ENCODE data around the gene ASCC1.
"Not testable (repeated sequence)": the region's sequence is repeated elsewhere in the genome, so short reads cannot be mapped to it uniquely, and the experiment has no call there.

Gene ASCC1

GRCh38 chr10:72215611-72216549 lies at the start of gene ASCC1, which contains the start of gene ANAPC16:
ASCC1 (minus strand) TSS chr10:72216276; CDS start chr10:72213298, 2,978 bp downstream.
ANAPC16 (plus strand) TSS chr10:72216012; CDS start chr10:72223915, 7,903 bp downstream.
- peak; percentile 29 for DNase-seq

DNA sequence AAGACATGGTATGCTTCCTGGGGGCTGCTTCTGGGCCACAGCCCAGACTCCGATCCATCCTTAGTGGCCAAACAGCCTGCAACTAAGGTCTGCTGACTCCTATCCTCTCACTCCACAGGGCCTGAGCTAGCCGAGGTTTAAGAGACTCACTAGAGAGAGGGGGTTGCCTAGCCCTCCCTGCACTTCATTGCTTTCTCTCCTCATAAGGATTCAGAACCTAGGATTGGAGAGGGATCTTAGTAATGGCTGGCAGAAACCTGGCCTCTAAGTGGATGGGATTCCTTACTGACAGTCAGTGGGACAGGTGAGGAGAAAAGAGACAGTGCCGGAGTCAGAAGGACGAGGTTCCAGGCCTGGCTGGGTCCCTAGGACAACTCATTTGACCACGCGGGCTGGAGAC lies 49.4 kb upstream of the ASCC1 start:
- DNase-seq, result no peak

GRCh38 chr10:72264536-72264935 lies 48.5 kb upstream of the ASCC1 start:
- DNase-seq, result no peak

GRCh38 chr10:72263613-72264241 lies 47.7 kb upstream of the ASCC1 start:
- peak; percentile 86 for DNase-seq

- DNase-seq, result no peak
These were observed 45.8 kb upstream of the ASCC1 start for GRCh38 chr10:72261784-72262404.

GRCh38 chr10:72260976-72261783 lies 45.1 kb upstream of the ASCC1 start:
- DNase-seq, result no peak

- no peak for DNase-seq
These were observed 44.3 kb upstream of the ASCC1 start for GRCh38 chr10:72260239-72260975.

DNA sequence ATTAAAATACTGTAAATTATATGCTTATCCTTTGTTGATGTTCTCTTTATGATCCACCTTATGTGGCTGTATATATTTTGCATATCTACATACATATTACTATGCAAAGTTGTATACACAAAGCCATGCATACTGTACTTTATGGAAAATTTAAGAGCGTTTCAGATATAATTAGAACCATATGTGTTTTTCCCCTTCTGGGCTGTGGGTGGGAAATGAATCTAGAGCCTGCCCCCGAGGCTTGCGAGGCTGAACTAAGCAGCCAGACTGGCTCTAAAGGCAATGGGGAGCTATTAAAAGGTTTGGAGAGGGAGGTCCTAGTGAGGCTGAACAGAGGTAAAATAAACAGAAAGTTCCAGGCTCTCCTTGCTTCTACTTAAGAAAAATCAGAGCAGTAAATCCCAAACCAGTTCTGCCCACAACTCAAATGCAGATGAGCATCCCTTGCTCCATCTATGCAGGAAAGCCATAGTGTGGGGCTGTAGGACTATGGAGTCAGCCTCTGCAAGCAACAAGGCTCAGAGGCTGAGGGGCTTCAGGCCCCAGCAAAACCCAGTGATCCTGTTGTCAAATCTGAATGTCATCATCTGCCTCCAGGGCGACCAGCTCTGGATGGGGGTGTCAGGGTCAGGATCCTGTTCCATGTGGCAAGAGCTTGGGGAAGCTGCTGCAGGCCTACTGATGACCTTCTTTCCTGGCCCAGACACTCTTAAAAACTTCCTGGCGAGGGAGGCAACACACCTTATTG lies 43.6 kb upstream of the ASCC1 start:
- no peak for DNase-seq

GRCh38 chr10:72258617-72259016 lies 42.5 kb upstream of the ASCC1 start:
- no peak for DNase-seq

DNA sequence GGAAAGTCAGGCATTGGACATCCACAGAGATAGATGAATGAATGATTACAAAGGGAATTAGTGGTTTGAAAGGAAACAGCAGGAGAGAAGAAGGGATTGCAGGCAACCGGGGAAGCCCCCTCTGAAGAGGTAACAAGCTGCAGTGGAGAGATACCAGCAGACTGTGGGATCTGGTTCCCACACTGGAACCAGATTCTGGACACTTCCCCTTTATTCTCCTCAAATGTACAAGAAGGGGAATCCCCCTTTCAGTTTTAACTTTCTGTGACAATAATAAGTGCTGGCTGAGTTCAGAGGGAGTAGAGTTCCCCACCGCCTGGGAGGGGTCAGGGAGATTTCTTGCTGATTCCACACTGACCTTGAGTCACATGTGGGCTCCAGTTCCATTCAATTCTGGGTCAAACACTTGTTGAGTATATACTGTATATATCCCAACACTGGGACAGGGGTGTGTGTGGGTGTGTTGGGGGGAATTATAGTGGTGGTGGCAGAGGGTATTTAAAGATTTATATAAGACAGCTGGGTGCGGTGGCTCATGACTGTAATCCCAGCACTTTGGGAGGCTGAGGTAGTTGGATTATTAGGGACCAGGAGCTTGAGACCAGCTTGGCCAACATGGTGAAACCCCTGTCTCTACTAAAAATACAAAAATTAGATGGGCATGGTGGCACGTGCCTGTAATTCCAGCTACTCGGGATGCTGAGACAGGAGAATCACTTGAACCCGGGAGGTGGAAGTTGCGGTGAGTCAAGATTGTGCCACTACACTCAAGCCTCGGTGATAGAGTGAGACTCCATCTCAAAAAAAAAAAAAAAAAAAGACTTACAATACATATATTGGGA lies 41.2 kb upstream of the ASCC1 start:
- DNase-seq, result no peak

DNA sequence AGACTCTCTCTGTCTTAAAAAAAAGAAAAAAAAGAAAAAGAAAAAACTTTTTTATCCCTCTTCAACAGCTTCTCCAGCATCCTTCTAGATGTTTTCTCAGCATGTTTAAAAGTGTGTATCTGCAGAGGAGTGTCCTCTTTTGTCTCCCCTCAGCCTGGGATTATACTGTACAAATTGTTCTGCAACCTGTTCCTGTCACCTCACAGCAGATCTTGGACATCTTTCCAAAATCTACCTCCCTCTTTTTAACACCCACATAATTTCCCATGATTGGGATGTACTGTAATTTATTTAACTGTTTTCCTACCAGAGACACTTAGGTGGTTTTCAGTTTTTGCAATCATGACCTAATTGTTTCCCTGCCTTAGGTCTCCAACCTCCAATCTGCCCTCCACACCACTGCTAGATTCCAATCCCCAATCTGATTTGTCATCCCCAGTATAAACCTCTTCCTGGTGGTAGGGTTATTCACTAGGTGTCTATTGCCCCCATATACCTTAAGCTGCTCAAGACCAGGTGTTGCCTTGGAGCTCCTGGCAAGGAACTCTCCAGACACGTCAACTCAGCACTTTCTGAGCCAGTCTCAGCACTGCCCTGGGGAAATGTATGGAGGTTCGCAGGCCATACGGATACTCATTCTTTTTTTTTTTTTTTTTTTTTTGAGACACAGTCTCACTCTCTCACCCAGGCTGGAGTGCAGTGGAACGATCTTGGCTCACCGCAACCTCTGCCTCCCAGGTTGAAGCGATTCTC lies 40.1 kb upstream of the ASCC1 start:
- DNase-seq, result no peak

DNA sequence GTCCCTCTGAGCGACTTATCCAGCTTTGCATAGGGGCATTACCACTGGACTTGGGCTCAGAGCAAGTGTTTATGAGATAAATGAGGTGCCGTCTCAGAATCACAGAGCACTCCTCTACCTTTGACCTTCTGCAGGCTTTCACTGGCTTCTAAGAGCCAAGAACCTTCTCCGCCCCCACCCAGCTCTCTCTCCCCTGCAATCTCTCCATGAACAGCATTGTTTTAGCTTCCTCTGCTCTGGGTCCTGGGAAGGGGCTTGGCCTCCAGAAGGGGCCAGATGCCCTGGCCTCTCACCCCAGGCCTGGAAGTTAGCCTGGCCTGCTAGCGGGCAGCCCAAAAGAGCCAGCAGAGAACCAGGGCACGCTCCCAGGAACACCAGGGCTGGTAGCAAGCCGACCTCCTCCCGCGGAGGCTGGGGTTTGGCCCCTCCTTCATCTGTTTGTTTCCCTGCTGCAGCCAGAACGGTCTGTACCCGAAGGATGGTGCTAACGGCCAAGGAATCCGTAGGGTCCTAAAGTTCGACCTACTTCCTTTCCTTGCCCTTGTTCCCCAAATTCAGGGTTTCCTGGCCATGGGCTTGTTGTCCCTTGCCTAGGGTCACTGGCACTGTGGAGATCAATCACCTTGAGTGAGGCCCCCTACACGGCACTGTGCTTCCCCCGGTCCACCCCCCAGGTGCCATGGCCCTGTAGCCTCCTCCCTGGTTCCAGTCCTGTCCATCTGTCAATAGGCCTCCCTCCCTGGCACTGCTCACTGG lies 38.9 kb upstream of the ASCC1 start:
- DNase-seq, result no peak

DNA sequence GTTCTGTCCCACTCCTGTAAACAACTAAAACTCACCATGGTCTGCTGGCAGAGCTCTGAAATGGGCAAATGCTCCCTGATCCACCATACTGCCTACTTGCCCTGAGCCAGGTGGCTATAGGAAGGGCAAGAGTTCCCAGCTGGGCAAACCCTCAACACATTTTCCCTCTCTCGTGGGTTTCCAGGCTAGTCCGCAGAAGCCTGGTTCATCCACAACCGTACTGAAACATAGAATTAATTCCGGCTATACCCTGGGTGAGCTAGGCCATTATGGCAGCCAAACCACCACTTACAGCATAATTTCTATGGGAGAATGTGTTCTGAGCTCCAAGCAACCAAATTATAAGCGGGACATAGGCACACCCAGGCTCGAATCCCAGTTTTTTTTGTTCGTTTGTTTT lies 37.5 kb upstream of the ASCC1 start:
- DNase-seq, result no peak

DNA sequence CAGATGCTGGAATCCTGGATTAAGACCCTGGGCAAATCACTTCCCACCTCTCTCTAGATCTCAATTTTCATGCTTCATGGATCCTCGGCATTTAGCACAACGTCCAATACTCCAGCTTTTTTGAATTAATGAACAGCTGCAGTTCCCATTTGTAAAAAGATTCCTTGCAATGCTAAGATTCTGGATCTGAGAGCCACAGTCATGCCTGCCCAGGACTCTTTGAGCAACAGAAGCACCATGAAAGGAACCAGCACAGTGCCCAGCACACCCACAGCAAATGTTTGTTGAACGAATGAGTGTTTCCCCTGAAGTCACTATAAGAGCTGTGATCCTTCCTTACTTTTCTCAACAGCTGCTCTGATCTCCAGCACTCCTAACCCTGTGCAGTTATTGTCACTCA lies 36.9 kb upstream of the ASCC1 start:
- DNase-seq, result no peak

DNA sequence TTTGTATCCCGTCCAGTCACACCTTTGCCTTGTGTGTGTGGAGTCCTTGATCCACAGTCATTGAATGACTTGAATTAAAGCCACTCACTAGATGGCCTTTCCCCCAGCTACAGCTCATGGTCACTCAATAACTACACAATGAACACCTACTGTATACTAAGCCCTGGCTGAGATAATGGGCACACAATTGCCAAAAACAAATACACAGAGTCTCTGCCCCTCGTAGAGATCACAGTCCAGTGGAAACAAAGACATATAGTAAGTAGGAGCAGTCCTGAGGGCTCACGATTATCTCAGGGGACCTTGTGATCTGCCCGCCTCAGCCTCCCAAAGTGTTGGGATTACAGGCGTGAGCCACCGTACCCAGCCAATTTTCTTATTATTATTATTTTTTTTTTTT lies 35.6 kb upstream of the ASCC1 start:
- no peak for DNase-seq

DNA sequence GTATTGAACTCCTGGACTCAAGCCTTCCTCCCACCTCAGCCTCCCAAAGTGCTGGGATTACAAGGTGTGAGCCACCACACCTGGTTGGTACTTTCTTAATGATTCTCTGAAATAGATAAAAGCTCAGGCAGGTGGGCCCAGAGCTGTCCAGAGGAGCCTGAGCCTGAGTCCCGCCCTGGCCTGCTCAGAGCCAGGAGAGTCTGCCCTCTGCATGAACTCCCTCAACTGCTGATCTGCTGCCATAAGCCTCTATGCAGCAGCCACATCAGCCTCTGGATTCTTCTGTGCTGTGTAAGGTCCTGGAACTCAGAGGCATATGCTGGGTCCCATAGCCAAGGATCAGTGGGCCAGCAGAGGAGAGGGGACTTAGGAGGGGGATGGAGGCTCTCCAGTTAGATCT lies 34.6 kb upstream of the ASCC1 start:
- no peak for DNase-seq

DNA sequence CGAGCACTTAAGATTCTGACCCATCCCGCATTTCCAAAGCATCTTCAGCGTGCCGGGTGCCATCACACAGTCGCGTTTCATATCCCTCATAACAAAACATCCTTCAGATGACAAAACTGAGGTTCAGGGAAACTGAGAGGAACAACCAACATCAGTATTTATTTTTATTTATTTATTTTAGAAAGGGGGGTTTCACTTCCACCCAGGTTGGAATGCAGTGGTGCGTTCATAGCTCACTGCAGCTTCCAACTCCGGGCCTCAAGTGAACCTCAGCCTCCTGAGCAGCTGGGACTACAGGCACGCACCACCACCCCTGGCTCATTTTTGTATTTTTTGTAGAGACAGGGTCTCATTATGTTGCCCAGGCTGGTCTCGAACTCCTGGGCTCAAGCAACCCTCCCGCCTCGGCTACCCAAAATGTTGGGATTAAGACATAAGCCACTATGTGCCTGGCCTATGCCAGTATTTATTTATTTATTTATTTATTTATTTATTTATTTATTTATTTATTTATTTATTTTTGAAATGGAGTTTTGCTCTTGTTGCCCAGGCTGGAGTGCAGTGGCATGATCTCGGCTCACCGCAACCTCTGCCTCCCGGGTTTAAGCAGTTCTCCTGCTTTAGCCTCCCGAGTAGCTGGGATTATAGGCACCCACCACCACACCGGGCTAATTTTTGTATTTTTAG lies 33.2 kb upstream of the ASCC1 start:
- DNase-seq, result not testable (repeated sequence)

DNA sequence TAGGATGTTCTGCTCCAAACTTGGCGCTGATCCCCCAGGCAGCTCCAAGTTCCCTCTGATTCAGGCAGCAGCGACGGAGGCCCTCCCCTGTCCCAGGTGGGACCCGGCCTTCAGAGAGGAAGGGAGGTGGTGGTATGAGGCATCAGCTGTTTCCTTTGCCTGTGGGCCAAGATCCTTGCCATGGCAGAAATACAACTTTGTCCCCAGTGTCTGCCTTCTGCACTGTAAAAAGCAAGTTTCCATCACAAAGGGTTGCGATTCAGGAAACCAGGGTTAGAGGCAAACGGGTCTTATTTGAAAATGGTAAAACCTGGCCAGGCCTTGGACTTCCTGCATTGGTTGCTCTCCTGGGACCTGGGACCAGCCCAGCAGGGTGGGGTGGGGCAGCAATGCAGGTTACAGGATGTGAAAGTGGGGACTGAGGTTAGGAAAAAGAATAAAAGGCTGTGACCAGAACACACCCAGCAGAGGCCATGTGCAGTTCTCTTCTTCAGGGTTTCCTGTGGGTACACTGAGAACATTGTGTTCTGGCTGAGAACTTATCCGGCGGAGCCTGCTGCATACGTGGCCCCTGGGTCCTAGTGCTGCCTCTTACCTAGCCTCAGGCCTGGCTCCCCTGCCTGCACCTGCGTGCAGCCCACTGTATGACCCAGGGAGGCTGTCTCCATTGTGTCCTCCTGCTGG lies 32.5 kb upstream of the ASCC1 start:
- DNase-seq, result no peak
